H7 (cell line): ENCODE data around the gene LAMTOR4. TPM values are rescaled to one million over a fixed set of nuclear protein-coding genes. Genes with fewer than 3 reads are reported as not detected.

Experiments used
- DNase-seq: peaks from one replicate; pipeline ENCODE4 v3.0.0; 2012
- H3K27me3 ChIP-seq: 2 replicates; pipeline ENCODE4 v1.6.0; 2011; ENCODE audit warnings: mild to moderate bottlenecking, low read length; ENCODE audit not compliant: control insufficient read depth, insufficient read depth
- H3K36me3 ChIP-seq: replicated peaks from 2 replicates; pipeline ENCODE4 v1.5.1; 2011; ENCODE audit warnings: low read length; ENCODE audit not compliant: control insufficient read depth, insufficient read depth
- H3K4me3 ChIP-seq: 2 replicates; pipeline ENCODE4 v1.5.1; 2011; ENCODE audit warnings: low read depth, mild to moderate bottlenecking, control low read depth, low read length, moderate library complexity; ENCODE audit not compliant: insufficient read depth
- total RNA-seq: library from RNA; depleted of rRNA; stranded (reverse); fragments of >200 nt; shearing (Covaris generic); gene quantifications from 2 replicates; pipeline ENCODE4 v1.2.3, GENCODE V29; 2014

The LAMTOR4 gene
- total RNA-seq, 1 experiment from 2014 or later, result 165 TPM

- Histone ChIP-seq H3K27me3 (no peaks in the 10 kb centered on the region), H3K4me3 (peak overlapping the region; percentile 89), H3K36me3 (peaks cover 3% of the 10 kb centered on the region)
- no peak for DNase-seq
Measured at GRCh38 chr7:100118388-100119071, 30.2 kb upstream of the LAMTOR4 start.

- peak within 1 kb of the TSS; percentile 89 for H3K4me3 ChIP-seq
- H3K27me3 ChIP-seq, result no peaks in the 10 kb centered on the region
- no peaks in the 10 kb centered on the region; the same call in 1 of the 2 replicates for H3K36me3 ChIP-seq
- DNase-seq, result peak; percentile 99
Measured at GRCh38 chr7:100119072-100119969, 29.4 kb upstream of the LAMTOR4 start, which contains the start of the genes CNPY4 and TAF6. TSS of gene CNPY4 (plus strand) at chr7:100119634. CDS start at chr7:100119745, 111 bp downstream. TSS of gene TAF6 (minus strand) at chr7:100119358. CDS start at chr7:100114209, 5,149 bp downstream.

DNA sequence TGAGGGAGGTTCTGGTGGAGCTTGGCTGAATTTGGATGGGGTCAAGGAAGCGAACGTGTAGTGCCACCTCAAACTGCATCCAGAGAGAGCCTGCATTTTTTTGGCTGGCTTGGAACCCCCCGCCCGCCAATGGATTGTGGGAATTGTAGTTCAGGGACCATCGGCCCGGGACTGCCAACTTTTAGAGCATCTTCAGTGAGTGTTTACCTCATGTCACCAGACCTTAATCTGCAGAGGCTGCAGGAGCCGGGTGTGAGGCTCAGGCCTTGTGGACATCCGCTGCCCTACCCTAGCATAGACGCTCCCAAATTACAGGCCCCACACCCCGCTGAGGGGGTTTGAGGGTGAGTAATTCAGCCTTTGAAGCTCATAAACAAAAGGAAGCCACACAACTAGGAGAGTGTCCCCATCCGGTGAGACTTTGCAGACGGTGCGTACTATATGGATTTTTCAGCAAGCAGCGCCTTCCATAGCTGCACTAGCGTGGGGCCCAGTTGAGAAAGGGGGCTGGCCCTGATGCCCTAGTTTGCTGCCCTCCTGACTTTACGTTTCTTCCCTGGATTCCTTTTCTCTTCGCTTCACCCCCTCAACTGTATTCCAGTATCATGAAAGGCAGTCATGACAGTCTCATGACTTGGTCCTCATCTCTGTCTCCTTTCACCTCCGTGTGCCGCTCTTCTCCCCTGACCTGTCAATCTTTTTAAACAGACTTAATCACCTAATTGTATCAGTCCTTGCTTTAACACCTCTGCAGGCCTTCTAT lies 28.6 kb upstream of the LAMTOR4 start:
- Histone ChIP-seq H3K36me3 (no peaks in the 10 kb centered on the region; the same call in none of the 2 replicates), H3K27me3 (no peaks in the 10 kb centered on the region), H3K4me3 (peak overlapping the region; percentile 89)
- peak; percentile 83 for DNase-seq

DNA sequence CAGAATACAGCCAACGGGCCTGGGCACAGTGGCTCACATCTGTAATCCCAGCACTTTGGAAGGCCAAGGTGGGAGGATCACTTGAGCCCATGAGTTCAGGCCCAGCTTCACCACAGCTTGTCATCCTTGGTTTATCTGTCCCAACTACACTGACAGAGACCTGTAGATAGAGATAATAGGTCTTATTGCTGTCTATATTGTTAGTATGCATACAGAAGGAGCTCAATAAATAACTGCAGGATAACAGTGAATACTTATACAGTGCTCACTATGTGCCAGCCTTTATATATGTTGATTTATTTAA lies 28.0 kb upstream of the LAMTOR4 start:
- DNase-seq, result peak; percentile 9
- no peak overlapping the region for H3K4me3 ChIP-seq
- no peaks in the 10 kb centered on the region; the same call in none of the 2 replicates for H3K36me3 ChIP-seq
- H3K27me3 ChIP-seq, result no peaks in the 10 kb centered on the region

GRCh38 chr7:100122067-100122466 lies 26.7 kb upstream of the LAMTOR4 start:
- no peak overlapping the region for H3K4me3 ChIP-seq
- no peaks in the 10 kb centered on the region for H3K27me3 ChIP-seq
- H3K36me3 ChIP-seq, result no peaks in the 10 kb centered on the region; the same call in none of the 2 replicates
- DNase-seq, result peak; percentile 41

DNA sequence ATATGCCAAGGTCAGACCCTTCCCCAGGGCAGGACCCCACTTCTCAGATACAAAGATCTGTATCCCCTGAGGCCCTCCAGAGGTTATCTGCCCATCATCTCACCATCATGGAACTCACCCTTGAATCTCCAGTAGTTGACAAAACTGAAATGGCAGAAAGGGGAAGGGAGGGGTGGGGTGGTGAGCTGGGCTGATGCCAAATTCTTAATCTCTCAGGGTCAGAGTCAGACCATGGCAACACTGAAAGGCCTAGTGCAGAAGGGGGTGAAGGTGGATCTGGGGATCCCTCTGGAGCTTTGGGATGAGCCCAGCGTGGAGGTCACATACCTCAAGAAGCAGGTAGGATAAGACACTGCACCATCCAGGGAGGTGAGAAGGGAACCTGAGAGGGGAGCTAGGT lies 26.1 kb upstream of the LAMTOR4 start:
- no peak overlapping the region for H3K4me3 ChIP-seq
- no peaks in the 10 kb centered on the region; the same call in none of the 2 replicates for H3K36me3 ChIP-seq
- DNase-seq, result peak; percentile 14
- peaks cover 1% of the 10 kb centered on the region; the same call in 1 of the 2 replicates for H3K27me3 ChIP-seq

DNA sequence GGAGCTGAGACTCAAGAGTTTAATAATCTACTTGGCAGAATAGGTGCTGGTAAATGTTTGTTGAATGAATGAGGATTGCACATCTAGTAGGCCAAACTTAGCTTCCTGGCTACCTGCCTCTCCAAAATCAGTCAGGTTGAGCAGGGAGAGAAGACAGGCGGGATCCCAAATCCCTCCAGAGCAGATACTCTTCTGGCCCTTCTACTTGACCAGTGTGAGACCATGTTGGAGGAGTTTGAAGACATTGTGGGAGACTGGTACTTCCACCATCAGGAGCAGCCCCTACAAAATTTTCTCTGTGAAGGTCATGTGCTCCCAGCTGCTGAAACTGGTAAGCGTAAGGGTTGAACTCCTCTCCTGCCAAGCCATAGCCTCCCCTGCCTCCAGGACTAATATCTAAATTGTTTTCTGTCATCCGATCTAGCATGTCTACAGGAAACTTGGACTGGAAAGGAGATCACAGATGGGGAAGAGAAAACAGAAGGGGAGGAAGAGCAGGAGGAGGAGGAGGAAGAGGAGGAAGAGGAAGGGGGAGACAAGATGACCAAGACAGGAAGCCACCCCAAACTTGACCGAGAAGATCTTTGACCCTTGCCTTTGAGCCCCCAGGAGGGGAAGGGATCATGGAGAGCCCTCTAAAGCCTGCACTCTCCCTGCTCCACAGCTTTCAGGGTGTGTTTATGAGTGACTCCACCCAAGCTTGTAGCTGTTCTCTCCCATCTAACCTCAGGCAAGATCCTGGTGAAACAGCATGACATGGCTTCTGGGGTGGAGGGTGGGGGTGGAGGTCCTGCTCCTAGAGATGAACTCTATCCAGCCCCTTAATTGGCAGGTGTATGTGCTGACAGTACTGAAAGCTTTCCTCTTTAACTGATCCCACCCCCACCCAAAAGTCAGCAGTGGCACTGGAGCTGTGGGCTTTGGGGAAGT lies 24.2 kb upstream of the LAMTOR4 start:
- DNase-seq, result peak; percentile 14
- H3K27me3 ChIP-seq, result peaks cover 13% of the 10 kb centered on the region
- no peak overlapping the region for H3K4me3 ChIP-seq
- no peaks in the 10 kb centered on the region; the same call in none of the 2 replicates for H3K36me3 ChIP-seq

- DNase-seq, result no peak
- peak overlapping the region; percentile 86 for H3K4me3 ChIP-seq
- H3K36me3 ChIP-seq, result no peaks in the 10 kb centered on the region; the same call in none of the 2 replicates
- peaks cover 13% of the 10 kb centered on the region for H3K27me3 ChIP-seq
Measured at GRCh38 chr7:100126239-100126930, 22.3 kb upstream of the LAMTOR4 start.

- peak; percentile 98 for DNase-seq
- peak within 1 kb of the TSS; percentile 86 for H3K4me3 ChIP-seq
- no peaks in the 10 kb centered on the region; the same call in none of the 2 replicates for H3K36me3 ChIP-seq
- H3K27me3 ChIP-seq, result peaks cover 13% of the 10 kb centered on the region
Measured at GRCh38 chr7:100126931-100127865, 21.5 kb upstream of the LAMTOR4 start, which contains the start of gene MBLAC1. TSS of gene MBLAC1 (plus strand) at chr7:100126967. CDS start at chr7:100127396, 429 bp downstream.

- peak; percentile 73 for DNase-seq
- no peaks in the 10 kb centered on the region; the same call in none of the 2 replicates for H3K36me3 ChIP-seq
- H3K4me3 ChIP-seq, result peak overlapping the region; percentile 86
- peaks cover 13% of the 10 kb centered on the region for H3K27me3 ChIP-seq
Measured at GRCh38 chr7:100127866-100128636, 20.7 kb upstream of the LAMTOR4 start.

- Histone ChIP-seq H3K36me3 (no peaks in the 10 kb centered on the region; the same call in none of the 2 replicates), H3K4me3 (no peak overlapping the region; the same call in 1 of the 2 replicates), H3K27me3 (peaks cover 13% of the 10 kb centered on the region)
- no peak for DNase-seq
Measured at GRCh38 chr7:100128637-100128963, 20.1 kb upstream of the LAMTOR4 start.
